Retinal pigment epithelial cell (primary cell): ENCODE measurements around the gene DDX60.

Experiments used
- DNase-seq: peaks from one replicate; pipeline ENCODE4 v3.0.0-alpha.2; 2010; ENCODE audit warnings: low read depth
- H3K4me3 ChIP-seq: 2 replicates; pipeline ENCODE4 v1.5.1; 2011; ENCODE audit warnings: mild to moderate bottlenecking, low read length, control low read depth, moderate library complexity
- TF ChIP-seq, protein P1 (sequence below): conservative IDR thresholded peaks from 2 replicates; pipeline ENCODE4 v1.5.1; 2011; ENCODE audit warnings: low read depth, low read length, control low read depth, inconsistent platforms

DDX60 gene

DNA sequence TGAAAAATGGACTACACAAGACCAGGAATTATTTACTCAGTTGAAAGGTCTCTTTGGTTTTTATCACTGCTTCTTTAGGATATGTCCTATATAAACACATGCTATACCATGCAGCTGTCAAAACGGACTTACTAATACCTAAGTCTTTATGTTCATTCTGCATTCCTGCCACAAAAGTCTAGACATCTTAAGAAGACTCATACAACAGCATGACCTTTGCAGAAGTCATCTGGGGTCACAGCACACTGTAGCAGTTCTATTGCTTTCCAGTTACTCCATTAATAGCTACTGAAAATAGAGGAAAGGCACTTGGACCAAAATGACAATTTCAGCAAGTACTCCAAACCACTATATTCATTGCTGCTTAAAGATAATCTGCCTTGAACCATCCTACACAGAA, 53.2 kb downstream of the DDX60 start:
- H3K4me3 ChIP-seq = no peak overlapping the region
- TF ChIP-seq, protein P1, sequence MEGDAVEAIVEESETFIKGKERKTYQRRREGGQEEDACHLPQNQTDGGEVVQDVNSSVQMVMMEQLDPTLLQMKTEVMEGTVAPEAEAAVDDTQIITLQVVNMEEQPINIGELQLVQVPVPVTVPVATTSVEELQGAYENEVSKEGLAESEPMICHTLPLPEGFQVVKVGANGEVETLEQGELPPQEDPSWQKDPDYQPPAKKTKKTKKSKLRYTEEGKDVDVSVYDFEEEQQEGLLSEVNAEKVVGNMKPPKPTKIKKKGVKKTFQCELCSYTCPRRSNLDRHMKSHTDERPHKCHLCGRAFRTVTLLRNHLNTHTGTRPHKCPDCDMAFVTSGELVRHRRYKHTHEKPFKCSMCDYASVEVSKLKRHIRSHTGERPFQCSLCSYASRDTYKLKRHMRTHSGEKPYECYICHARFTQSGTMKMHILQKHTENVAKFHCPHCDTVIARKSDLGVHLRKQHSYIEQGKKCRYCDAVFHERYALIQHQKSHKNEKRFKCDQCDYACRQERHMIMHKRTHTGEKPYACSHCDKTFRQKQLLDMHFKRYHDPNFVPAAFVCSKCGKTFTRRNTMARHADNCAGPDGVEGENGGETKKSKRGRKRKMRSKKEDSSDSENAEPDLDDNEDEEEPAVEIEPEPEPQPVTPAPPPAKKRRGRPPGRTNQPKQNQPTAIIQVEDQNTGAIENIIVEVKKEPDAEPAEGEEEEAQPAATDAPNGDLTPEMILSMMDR = no peak
- no peak for DNase-seq

DNA sequence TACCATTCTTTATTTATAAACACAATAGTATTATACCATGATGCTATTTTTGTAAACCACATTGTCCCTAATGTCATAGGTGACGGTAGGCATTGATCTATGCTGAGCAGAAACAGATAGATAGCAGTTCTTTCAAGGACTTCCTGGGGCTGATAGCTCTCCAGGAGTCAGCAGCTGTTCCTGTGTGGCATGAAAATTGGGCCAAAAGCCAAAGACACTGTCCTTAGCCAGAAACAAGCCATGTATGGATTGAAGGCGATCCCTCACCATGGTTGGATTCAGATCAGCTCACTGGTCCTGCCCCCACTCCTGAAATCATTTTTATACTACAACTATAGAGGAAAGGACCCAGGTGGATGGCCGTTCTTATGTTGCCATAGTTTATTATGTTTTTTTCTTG, 53.6 kb downstream of the DDX60 start:
- TF ChIP-seq, protein P1 = no peak
- H3K4me3 ChIP-seq = no peak overlapping the region
- no peak for DNase-seq

DNA sequence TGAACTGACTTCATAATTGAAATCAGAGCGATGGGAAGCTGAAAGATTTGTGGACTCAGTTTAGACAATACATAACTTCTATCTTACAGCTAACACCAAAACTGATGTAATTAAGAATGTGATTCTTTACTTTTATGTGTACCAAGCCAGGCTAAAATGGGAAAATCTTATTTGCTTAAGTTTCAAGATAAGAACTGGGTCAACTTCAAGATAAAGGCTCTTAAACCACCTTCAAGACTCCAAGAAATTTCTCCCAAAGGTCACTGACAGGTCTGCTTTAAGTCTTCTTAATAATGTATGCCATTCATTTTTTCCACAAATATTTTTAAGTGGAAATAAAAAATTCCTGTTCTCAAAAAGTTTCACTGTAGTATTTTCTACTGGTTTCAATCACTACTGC, 55.5 kb downstream of the DDX60 start:
- no peak for DNase-seq
- TF ChIP-seq, protein P1 = no peak
- no peak overlapping the region for H3K4me3 ChIP-seq

DNA sequence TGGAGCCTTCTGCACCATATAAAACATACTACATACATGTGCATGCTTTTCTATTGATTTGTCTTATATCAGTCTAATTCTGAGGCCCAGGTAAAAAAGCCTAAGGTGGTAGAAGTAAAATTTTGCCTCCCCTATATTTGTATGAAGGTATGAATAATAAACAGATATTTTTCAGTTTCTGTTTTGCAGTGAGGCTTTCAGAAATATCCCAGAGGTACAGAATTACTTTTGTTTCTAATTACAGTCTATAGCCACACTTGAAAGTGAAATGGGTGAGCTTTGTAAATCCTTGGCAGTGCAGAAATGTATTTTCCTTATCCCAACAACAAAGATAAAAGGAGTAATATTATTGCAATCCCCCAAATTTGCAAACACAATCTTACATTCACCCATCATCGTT, 59.5 kb downstream of the DDX60 start:
- TF ChIP-seq, protein P1 = no peak
- H3K4me3 ChIP-seq = no peak overlapping the region
- no peak for DNase-seq

DNA sequence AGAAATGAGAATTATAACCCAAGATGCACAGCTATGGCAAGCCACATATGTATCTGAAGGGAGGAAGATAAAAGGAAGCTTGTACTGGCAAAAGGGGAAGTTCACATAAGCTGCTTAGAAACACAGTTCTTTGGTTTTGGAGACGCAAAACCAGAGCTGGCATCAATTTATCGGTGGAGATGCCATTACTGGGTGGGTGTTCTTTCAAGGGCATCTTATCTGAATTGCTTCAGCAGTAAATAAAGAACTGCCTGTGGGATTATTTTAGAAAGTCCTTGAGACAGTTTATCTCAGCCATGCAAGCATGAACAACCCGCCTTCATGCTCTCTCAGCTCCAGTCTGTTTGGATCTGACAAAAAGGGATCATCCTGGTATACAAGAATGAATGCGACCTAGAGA, 60.8 kb downstream of the DDX60 start:
- no peak overlapping the region for H3K4me3 ChIP-seq
- TF ChIP-seq, protein P1 = no peak
- no peak for DNase-seq

DNA sequence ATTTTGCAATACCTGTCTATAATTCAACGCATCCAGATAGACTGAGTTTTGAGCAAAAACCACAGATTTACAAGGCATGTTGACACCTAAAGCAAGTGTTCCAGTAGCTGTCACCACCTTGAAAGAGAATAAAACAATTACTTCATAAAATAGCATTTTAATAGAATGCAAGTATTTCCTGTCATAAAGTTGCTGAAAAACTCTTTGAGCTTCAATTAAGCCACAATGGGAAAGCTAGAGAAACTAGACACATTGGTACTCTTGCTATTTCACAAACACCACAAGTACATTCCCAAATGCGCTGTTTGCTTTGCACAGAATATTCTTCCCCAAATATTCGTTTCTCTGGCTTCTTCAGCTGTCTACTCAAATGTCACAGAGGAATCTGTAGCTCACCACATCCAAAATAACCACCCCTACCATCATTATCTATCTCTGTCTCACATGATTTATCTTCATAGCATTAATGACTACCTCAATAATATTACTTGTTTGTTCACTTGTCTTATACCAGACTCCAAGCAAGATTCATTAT, 70.3 kb downstream of the DDX60 start:
- H3K4me3 ChIP-seq = no peak overlapping the region
- TF ChIP-seq, protein P1 = no peak
- DNase-seq = no peak

DNA sequence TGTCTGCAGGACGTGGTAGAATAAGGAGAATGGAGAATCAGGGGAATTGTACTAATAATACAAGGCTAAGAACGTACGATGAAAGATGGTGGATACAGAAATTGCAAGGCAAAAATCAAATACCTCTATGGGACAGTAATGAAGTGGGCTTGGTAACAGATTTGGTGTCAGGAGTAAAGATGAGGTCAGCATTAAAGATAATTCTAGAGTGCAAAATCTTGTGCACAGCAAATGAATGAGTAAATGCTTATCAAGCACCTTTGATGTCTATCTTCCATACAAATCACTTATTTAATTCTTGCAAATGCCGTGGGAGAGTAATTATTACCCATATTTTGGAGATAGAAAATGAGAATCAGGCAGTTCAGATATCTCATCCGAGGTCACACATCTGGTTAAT, 70.9 kb downstream of the DDX60 start:
- no peak for DNase-seq
- H3K4me3 ChIP-seq = no peak overlapping the region
- TF ChIP-seq, protein P1 = no peak
